T-helper 2 cell treated with Interferon-gamma antibody and Interleukin-4, amounts not matched to agents 100 ng/mL and 5 ng/mL, for 36 hours (primary cell): ENCODE data around the gene CABP1. TPM values are rescaled to one million over a fixed set of nuclear protein-coding genes. Genes with fewer than 3 reads are reported as not detected.

Experiments
- total RNA-seq: library from RNA; stranded (reverse); gene quantifications from 2 replicates; pipeline ENCODE4 v1.2.3, GENCODE V29; 2022

Gene CABP1
- total RNA-seq, 1 donor from 2014 or later, result not detected

Other genes starting within 250 kb of the CABP1 start
- gene COX6A1, start 202.5 kb upstream of the CABP1 start, total RNA-seq, result 280 and 287 TPM in 2 replicates
- 30.7 and 31.9 TPM in 2 replicates for gene TRIAP1, start 194.2 kb upstream of the CABP1 start, total RNA-seq
- 27.9 and 29.0 TPM in 2 replicates for gene GATC, start 194.2 kb upstream of the CABP1 start, total RNA-seq
- 203 TPM in 2 replicates for gene SRSF9, start 170.9 kb upstream of the CABP1 start, total RNA-seq
- gene DYNLL1, start 144.5 kb upstream of the CABP1 start, total RNA-seq, result 331 and 335 TPM in 2 replicates
- 28.7 and 31.0 TPM in 2 replicates for gene COQ5, start 111.5 kb upstream of the CABP1 start, total RNA-seq
- 173 and 183 TPM in 2 replicates for gene RNF10, start 106.3 kb upstream of the CABP1 start, total RNA-seq
- gene POP5, start 59.2 kb upstream of the CABP1 start, total RNA-seq, result 63.5 and 67.7 TPM in 2 replicates
- gene MLEC, start 46.5 kb downstream of the CABP1 start, total RNA-seq, result 139 and 143 TPM in 2 replicates
- gene UNC119B, start 69.8 kb downstream of the CABP1 start, total RNA-seq, result 20.3 and 20.6 TPM in 2 replicates
- gene ACADS, start 85.2 kb downstream of the CABP1 start, total RNA-seq, result 14.6 and 17.6 TPM in 2 replicates